HEK293 (cell line): ENCODE measurements around the gene TRPM2.

Experiments used
- CTCF ChIA-PET: fragments of 350-600 bp; formaldehyde crosslinking; extraction: SDS; loops from one replicate; lab custom pipeline; 2021; ENCODE audit warnings: antibody characterized with exemption; lab: Yijun Ruan, JAX
- POLR2A ChIA-PET: fragments of 300-600 bp; formaldehyde crosslinking; extraction: SDS; loops from one replicate; lab custom pipeline; 2020; ENCODE audit warnings: antibody characterized with exemption, inconsistent platforms; lab: Yijun Ruan, JAX
- H3K27ac ChIP-seq: fragments of 200-500 bp; sonication (Bioruptor generic); 2 replicates; pipeline ENCODE4 v1.5.1; 2014; ENCODE audit warnings: low read depth, low read length, control low read depth, inconsistent platforms; ENCODE audit errors: extremely low read depth
- H3K36me3 ChIP-seq, 2 experiments: fragments of 200-500 bp in 1 of 2; sonication (Bioruptor generic) in 1 of 2; 1 replicate in 1 of 2; 2 replicates in 1 of 2; pipeline ENCODE4 v1.5.1; 2014 to 2017; ENCODE audit warnings: inconsistent platforms in 2 of 2, low read length in 2 of 2; ENCODE audit not compliant: control insufficient read depth in 2 of 2, insufficient read depth in 1 of 2
- H3K4me1 ChIP-seq: fragments of 200-500 bp; sonication (Bioruptor generic); 2 replicates; pipeline ENCODE4 v1.5.1; 2014; ENCODE audit warnings: mild to moderate bottlenecking, low read length, inconsistent platforms; ENCODE audit not compliant: control insufficient read depth, insufficient read depth
- H3K4me3 ChIP-seq: 2 replicates; pipeline ENCODE4 v1.5.1; 2011; ENCODE audit warnings: low read depth, mild to moderate bottlenecking, control low read depth, low read length, moderate library complexity
- H3K9me3 ChIP-seq: fragments of 200-500 bp; sonication (Bioruptor generic); 2 replicates; pipeline ENCODE4 v1.5.1; 2014; ENCODE audit warnings: low read depth, low read length, inconsistent platforms; ENCODE audit not compliant: control insufficient read depth, insufficient read depth
- MYNN ChIP-seq: fragments of 450-650 bp; formaldehyde crosslinking; IDR thresholded peaks from 2 replicates; pipeline ENCODE4 v1.5.1; 2016; ENCODE audit warnings: missing biosample characterization, missing genetic modification characterization, borderline replicate concordance
- REST ChIP-seq: fragments of 450-650 bp; formaldehyde crosslinking; IDR thresholded peaks from 2 replicates; pipeline ENCODE4 v1.5.1; 2016; ENCODE audit warnings: missing biosample characterization, missing genetic modification characterization
- YY1 ChIP-seq: fragments of 450-650 bp; formaldehyde crosslinking; IDR thresholded peaks from 2 replicates; pipeline ENCODE4 v1.5.1; 2018; ENCODE audit warnings: missing biosample characterization, missing genetic modification characterization
- ZBTB26 ChIP-seq: fragments of 450-650 bp; formaldehyde crosslinking; optimal IDR thresholded peaks from 2 replicates; pipeline ENCODE3; 2016; ENCODE audit warnings: missing biosample characterization, mild to moderate bottlenecking, missing genetic modification characterization
- ZEB2 ChIP-seq: fragments of 450-650 bp; formaldehyde crosslinking; IDR thresholded peaks from 2 replicates; pipeline ENCODE4 v1.5.1; 2016; ENCODE audit warnings: missing biosample characterization, missing genetic modification characterization
- ZNF23 ChIP-seq: fragments of 450-650 bp; formaldehyde crosslinking; IDR thresholded peaks from 2 replicates; pipeline ENCODE4 v1.5.1; 2016; ENCODE audit warnings: missing biosample characterization, missing genetic modification characterization, borderline replicate concordance
- ZNF248 ChIP-seq: fragments of 450-650 bp; formaldehyde crosslinking; IDR thresholded peaks from 2 replicates; pipeline ENCODE4 v1.5.1; 2017; ENCODE audit warnings: missing biosample characterization, missing genetic modification characterization
- ZNF341 ChIP-seq: fragments of 450-650 bp; formaldehyde crosslinking; IDR thresholded peaks from 2 replicates; pipeline ENCODE4; 2016; ENCODE audit warnings: low read depth, missing biosample characterization, missing genetic modification characterization
- ZNF37A ChIP-seq: fragments of 450-650 bp; IDR thresholded peaks from 2 replicates; pipeline ENCODE4 v1.5.1; 2018; ENCODE audit warnings: missing biosample characterization, missing genetic modification characterization
- ZNF404 ChIP-seq: fragments of 450-650 bp; formaldehyde crosslinking; IDR thresholded peaks from 2 replicates; pipeline ENCODE4 v1.5.1; 2017; ENCODE audit warnings: missing biosample characterization, missing genetic modification characterization
- ZNF423 ChIP-seq: fragments of 450-650 bp; formaldehyde crosslinking; IDR thresholded peaks from 2 replicates; pipeline ENCODE4 v1.5.1; 2016; ENCODE audit warnings: missing biosample characterization, missing genetic modification characterization
- ZNF473 ChIP-seq: fragments of 450-650 bp; formaldehyde crosslinking; IDR thresholded peaks from 2 replicates; pipeline ENCODE4 v1.5.1; 2017; ENCODE audit warnings: missing biosample characterization, missing genetic modification characterization
- ZNF529 ChIP-seq: fragments of 450-650 bp; formaldehyde crosslinking; IDR thresholded peaks from 2 replicates; pipeline ENCODE4 v1.5.1; 2017; ENCODE audit warnings: missing genetic modification characterization, missing biosample characterization; ENCODE audit not compliant: insufficient replicate concordance
- ZNF571 ChIP-seq: fragments of 450-650 bp; formaldehyde crosslinking; IDR thresholded peaks from 2 replicates; pipeline ENCODE4 v1.5.0; 2017; ENCODE audit warnings: missing biosample characterization, missing genetic modification characterization
- ZNF791 ChIP-seq: fragments of 450-650 bp; formaldehyde crosslinking; IDR thresholded peaks from 2 replicates; pipeline ENCODE4 v1.5.1; 2016; ENCODE audit warnings: missing biosample characterization, missing genetic modification characterization
- TF ChIP-seq, protein P1 (sequence below): fragments of 450-650 bp; formaldehyde crosslinking; IDR thresholded peaks from 2 replicates; pipeline ENCODE4 v1.5.1; 2016; ENCODE audit warnings: missing biosample characterization, missing genetic modification characterization
- TF ChIP-seq, protein P2 (sequence below): fragments of 450-650 bp; formaldehyde crosslinking; IDR thresholded peaks from 2 replicates; pipeline ENCODE4 v1.5.0; 2017; ENCODE audit warnings: missing biosample characterization, missing genetic modification characterization, borderline replicate concordance
- TF ChIP-seq, protein P3 (sequence below): fragments of 450-650 bp; formaldehyde crosslinking; IDR thresholded peaks from 2 replicates; pipeline ENCODE4 v1.5.1; 2016; ENCODE audit warnings: missing biosample characterization, missing genetic modification characterization

TRPM2 gene

GRCh38 chr21:44456214-44456914 is 102.9 kb downstream of the TRPM2 start:
- CTCF ChIA-PET: interaction anchor here (0.6 to 0.9 kb wide), 2 partner anchors 23 to 157 kb away, joined by 3 read pairs; no protein-coding TSS in a partner anchor
- TF ChIP-seq ZNF791 (tag by site-specific recombination): no peak
- no peak for TF ChIP-seq ZNF404
- TF ChIP-seq, protein P1, sequence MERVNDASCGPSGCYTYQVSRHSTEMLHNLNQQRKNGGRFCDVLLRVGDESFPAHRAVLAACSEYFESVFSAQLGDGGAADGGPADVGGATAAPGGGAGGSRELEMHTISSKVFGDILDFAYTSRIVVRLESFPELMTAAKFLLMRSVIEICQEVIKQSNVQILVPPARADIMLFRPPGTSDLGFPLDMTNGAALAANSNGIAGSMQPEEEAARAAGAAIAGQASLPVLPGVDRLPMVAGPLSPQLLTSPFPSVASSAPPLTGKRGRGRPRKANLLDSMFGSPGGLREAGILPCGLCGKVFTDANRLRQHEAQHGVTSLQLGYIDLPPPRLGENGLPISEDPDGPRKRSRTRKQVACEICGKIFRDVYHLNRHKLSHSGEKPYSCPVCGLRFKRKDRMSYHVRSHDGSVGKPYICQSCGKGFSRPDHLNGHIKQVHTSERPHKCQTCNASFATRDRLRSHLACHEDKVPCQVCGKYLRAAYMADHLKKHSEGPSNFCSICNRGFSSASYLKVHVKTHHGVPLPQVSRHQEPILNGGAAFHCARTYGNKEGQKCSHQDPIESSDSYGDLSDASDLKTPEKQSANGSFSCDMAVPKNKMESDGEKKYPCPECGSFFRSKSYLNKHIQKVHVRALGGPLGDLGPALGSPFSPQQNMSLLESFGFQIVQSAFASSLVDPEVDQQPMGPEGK: 0 out of 2 replicates have a peak, but pooled peaks have one; percentile 3
- no peak for TF ChIP-seq REST (tag by site-specific recombination)
- TF ChIP-seq, protein P2, sequence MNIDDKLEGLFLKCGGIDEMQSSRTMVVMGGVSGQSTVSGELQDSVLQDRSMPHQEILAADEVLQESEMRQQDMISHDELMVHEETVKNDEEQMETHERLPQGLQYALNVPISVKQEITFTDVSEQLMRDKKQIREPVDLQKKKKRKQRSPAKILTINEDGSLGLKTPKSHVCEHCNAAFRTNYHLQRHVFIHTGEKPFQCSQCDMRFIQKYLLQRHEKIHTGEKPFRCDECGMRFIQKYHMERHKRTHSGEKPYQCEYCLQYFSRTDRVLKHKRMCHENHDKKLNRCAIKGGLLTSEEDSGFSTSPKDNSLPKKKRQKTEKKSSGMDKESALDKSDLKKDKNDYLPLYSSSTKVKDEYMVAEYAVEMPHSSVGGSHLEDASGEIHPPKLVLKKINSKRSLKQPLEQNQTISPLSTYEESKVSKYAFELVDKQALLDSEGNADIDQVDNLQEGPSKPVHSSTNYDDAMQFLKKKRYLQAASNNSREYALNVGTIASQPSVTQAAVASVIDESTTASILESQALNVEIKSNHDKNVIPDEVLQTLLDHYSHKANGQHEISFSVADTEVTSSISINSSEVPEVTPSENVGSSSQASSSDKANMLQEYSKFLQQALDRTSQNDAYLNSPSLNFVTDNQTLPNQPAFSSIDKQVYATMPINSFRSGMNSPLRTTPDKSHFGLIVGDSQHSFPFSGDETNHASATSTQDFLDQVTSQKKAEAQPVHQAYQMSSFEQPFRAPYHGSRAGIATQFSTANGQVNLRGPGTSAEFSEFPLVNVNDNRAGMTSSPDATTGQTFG (tag by site-specific recombination): no peak
- TF ChIP-seq ZNF37A (tag by site-specific recombination): no peak
- TF ChIP-seq ZNF529 (tag by site-specific recombination): no peak
- TF ChIP-seq, protein P3, sequence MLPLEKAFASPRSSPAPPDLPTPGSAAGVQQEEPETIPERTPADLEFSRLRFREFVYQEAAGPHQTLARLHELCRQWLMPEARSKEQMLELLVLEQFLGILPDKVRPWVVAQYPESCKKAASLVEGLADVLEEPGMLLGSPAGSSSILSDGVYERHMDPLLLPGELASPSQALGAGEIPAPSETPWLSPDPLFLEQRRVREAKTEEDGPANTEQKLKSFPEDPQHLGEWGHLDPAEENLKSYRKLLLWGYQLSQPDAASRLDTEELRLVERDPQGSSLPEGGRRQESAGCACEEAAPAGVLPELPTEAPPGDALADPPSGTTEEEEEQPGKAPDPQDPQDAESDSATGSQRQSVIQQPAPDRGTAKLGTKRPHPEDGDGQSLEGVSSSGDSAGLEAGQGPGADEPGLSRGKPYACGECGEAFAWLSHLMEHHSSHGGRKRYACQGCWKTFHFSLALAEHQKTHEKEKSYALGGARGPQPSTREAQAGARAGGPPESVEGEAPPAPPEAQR (tag by site-specific recombination): no peak
- TF ChIP-seq ZNF341 (tag by site-specific recombination): 0 out of 2 replicates have a peak, but pooled peaks have one; percentile 27
- no peak for TF ChIP-seq YY1 (tag by site-specific recombination)
- no peak for TF ChIP-seq ZEB2
- no peak for TF ChIP-seq ZNF248 (tag by site-specific recombination)
- TF ChIP-seq ZNF473 (tag by site-specific recombination): no peak
- no peak for TF ChIP-seq ZNF423 (tag by site-specific recombination)
- TF ChIP-seq MYNN: no peak
- no peak for TF ChIP-seq ZNF23 (tag by site-specific recombination)
- no peak for TF ChIP-seq ZNF571
- peak; percentile 18 for TF ChIP-seq ZBTB26
- TF ChIP-seq, all 188 proteins: peak for 3
- Histone ChIP-seq H3K9me3 (no peaks in the 10 kb centered on the region), H3K4me1 (no peaks in the 10 kb centered on the region), H3K36me3 (peaks cover 0 to 5% of the 10 kb centered on the region in 2 experiments; a peak in 1 of 3 replicates), H3K4me3 (no peak overlapping the region), H3K27ac (no peak overlapping the region)
- POLR2A ChIA-PET: interaction anchor here (0.8 kb wide), 1 partner anchor 117 kb away, joined by 4 read pairs; the partner anchor contains the start of gene CFAP410
